ENCODE results near the gene BMPER. TPM values are rescaled to one million over a fixed set of nuclear protein-coding genes. Genes with fewer than 3 reads are reported as not detected.

Gene BMPER
- polyA plus RNA-seq, 1 of the 3 experiments (the other 2 are of a cell fraction), result 20.0 TPM

GRCh38 chr7:34162027-34162565 is 256.8 kb downstream of the BMPER start:
- CTCF ChIA-PET, result interaction anchor here (4.0 kb wide), 1 partner anchor 28 kb away, joined by 15 read pairs; no protein-coding TSS in a partner anchor
- Histone ChIP-seq H3K4me3 (ENCODE audit: low read depth in 2 of 2, low read length in 1 of 2) (no peak overlapping the region), H3K79me2 (ENCODE audit: insufficient read depth) (no peaks in the 10 kb centered on the region), H3K4me2 (peak overlapping the region; percentile 23), H3K27me3 (ENCODE audit: insufficient read depth) (no peaks in the 10 kb centered on the region), H3K9me3 (no peaks in the 10 kb centered on the region), H3K4me1 (ENCODE audit: control insufficient read depth in 1 of 2, insufficient read depth in 2 of 2, low read depth in 1 of 2, low read length in 1 of 2) (peaks cover 0 to 31% of the 10 kb centered on the region in 2 experiments; a peak in 1 of 4 replicates), H4K20me1 (ENCODE audit: insufficient read depth) (no peaks in the 10 kb centered on the region), H2AFZ (ENCODE audit: low read depth) (no peak overlapping the region), H3F3A (replicated peaks; ENCODE audit: insufficient read depth) (peaks cover 27% of the 10 kb centered on the region), H3K27ac (ENCODE audit: low read depth in 2 of 2, low read length in 1 of 2) (peak overlapping the region in 1 of 2 experiments; percentile 55; a peak in 2 of 4 replicates), H3K36me3 (replicated peaks in 1 of 2; ENCODE audit: control insufficient read depth in 1 of 2, insufficient read depth in 2 of 2, low read length in 1 of 2) (no peaks in the 10 kb centered on the region), H3K9me2 (no peaks in the 10 kb centered on the region), H3K9ac (no peak overlapping the region)
- 37% methylated on average over 5 of the region's 5 CpGs for WGBS (ENCODE audit: low lambda C conversion rate)
- POLR2A ChIA-PET, result no interaction called here
- no peak for DNase-seq
- TF ChIP-seq, protein P1, sequence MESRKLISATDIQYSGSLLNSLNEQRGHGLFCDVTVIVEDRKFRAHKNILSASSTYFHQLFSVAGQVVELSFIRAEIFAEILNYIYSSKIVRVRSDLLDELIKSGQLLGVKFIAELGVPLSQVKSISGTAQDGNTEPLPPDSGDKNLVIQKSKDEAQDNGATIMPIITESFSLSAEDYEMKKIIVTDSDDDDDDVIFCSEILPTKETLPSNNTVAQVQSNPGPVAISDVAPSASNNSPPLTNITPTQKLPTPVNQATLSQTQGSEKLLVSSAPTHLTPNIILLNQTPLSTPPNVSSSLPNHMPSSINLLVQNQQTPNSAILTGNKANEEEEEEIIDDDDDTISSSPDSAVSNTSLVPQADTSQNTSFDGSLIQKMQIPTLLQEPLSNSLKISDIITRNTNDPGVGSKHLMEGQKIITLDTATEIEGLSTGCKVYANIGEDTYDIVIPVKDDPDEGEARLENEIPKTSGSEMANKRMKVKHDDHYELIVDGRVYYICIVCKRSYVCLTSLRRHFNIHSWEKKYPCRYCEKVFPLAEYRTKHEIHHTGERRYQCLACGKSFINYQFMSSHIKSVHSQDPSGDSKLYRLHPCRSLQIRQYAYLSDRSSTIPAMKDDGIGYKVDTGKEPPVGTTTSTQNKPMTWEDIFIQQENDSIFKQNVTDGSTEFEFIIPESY (IDR thresholded peaks at IDR 0.05; ENCODE audit: borderline replicate concordance, low read depth), result no peak
- no peak for TF ChIP-seq CHD2 (IDR thresholded peaks at IDR 0.05; ENCODE audit: low read length, partially characterized antibody)
- TF ChIP-seq FOXM1 (IDR thresholded peaks at IDR 0.05; ENCODE audit: low read depth), result no peak
- TF ChIP-seq PBX3 (IDR thresholded peaks at IDR 0.05), result peak; percentile 36; the same call in 1 of the 2 replicates
- TF ChIP-seq SMC3 (IDR thresholded peaks at IDR 0.05; ENCODE audit: low read depth, low read length), result no peak
- TF ChIP-seq, protein P2, sequence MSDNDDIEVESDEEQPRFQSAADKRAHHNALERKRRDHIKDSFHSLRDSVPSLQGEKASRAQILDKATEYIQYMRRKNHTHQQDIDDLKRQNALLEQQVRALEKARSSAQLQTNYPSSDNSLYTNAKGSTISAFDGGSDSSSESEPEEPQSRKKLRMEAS (IDR thresholded peaks at IDR 0.05; ENCODE audit: low read depth), result no peak
- peak; percentile 69 for TF ChIP-seq FOSL2 (IDR thresholded peaks at IDR 0.05; ENCODE audit: borderline replicate concordance, low read depth)
- TF ChIP-seq ELF1 (IDR thresholded peaks at IDR 0.05), result no peak
- peak; percentile 74 for TF ChIP-seq TCF12 (IDR thresholded peaks at IDR 0.05)
- TF ChIP-seq TEAD4 (IDR thresholded peaks at IDR 0.05; ENCODE audit: borderline replicate concordance, insufficient read depth), result peak; percentile 82; the same call in 1 of the 2 replicates
- TF ChIP-seq JUND (IDR thresholded peaks at IDR 0.05), result peak; percentile 56
- TF ChIP-seq GABPA (IDR thresholded peaks at IDR 0.05; ENCODE audit: low read depth), result no peak
- TF ChIP-seq EZH2phosphoT487 (IDR thresholded peaks at IDR 0.05; ENCODE audit: borderline replicate concordance, low read depth), result no peak
- TF ChIP-seq USF1 (IDR thresholded peaks at IDR 0.05; ENCODE audit: borderline replicate concordance, low read depth), result no peak
- TF ChIP-seq NFIC (IDR thresholded peaks at IDR 0.05; ENCODE audit: borderline replicate concordance), result no peak
- TF ChIP-seq RXRA (IDR thresholded peaks at IDR 0.05; ENCODE audit: borderline replicate concordance, low read depth), result 0 out of 2 replicates have a peak, but pooled peaks have one; percentile 21
- TF ChIP-seq RFX5 (IDR thresholded peaks at IDR 0.05; ENCODE audit: low read length), result no peak
- no peak for TF ChIP-seq GATA2 (CRISPR knock-in tag; IDR thresholded peaks at IDR 0.05)
- no peak for TF ChIP-seq YY1 (IDR thresholded peaks at IDR 0.05; ENCODE audit: low read depth)
- no peak for TF ChIP-seq MXI1 (IDR thresholded peaks at IDR 0.05; ENCODE audit: low read depth, low read length)
- no peak for TF ChIP-seq FOXJ3 (CRISPR knock-in tag; IDR thresholded peaks at IDR 0.05)
- TF ChIP-seq, protein P3, sequence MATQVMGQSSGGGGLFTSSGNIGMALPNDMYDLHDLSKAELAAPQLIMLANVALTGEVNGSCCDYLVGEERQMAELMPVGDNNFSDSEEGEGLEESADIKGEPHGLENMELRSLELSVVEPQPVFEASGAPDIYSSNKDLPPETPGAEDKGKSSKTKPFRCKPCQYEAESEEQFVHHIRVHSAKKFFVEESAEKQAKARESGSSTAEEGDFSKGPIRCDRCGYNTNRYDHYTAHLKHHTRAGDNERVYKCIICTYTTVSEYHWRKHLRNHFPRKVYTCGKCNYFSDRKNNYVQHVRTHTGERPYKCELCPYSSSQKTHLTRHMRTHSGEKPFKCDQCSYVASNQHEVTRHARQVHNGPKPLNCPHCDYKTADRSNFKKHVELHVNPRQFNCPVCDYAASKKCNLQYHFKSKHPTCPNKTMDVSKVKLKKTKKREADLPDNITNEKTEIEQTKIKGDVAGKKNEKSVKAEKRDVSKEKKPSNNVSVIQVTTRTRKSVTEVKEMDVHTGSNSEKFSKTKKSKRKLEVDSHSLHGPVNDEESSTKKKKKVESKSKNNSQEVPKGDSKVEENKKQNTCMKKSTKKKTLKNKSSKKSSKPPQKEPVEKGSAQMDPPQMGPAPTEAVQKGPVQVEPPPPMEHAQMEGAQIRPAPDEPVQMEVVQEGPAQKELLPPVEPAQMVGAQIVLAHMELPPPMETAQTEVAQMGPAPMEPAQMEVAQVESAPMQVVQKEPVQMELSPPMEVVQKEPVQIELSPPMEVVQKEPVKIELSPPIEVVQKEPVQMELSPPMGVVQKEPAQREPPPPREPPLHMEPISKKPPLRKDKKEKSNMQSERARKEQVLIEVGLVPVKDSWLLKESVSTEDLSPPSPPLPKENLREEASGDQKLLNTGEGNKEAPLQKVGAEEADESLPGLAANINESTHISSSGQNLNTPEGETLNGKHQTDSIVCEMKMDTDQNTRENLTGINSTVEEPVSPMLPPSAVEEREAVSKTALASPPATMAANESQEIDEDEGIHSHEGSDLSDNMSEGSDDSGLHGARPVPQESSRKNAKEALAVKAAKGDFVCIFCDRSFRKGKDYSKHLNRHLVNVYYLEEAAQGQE (IDR thresholded peaks at IDR 0.05; ENCODE audit: low read depth, low read length), result no peak
- no peak for TF ChIP-seq POLR2AphosphoS5 (IDR thresholded peaks at IDR 0.05; ENCODE audit: low read depth, low read length)
- TF ChIP-seq TAF1 (IDR thresholded peaks at IDR 0.05; ENCODE audit: borderline replicate concordance, low read depth, low read length), result no peak
- no peak for TF ChIP-seq SIN3A (IDR thresholded peaks at IDR 0.05; ENCODE audit: borderline replicate concordance, low read depth, low read length)
- TF ChIP-seq RCOR1 (IDR thresholded peaks at IDR 0.05; ENCODE audit: low read length), result no peak
- TF ChIP-seq USF2 (IDR thresholded peaks at IDR 0.05; ENCODE audit: borderline replicate concordance, low read depth, low read length), result no peak
